ENCODE data around the gene GTPBP4.

GTPBP4 gene

DNA sequence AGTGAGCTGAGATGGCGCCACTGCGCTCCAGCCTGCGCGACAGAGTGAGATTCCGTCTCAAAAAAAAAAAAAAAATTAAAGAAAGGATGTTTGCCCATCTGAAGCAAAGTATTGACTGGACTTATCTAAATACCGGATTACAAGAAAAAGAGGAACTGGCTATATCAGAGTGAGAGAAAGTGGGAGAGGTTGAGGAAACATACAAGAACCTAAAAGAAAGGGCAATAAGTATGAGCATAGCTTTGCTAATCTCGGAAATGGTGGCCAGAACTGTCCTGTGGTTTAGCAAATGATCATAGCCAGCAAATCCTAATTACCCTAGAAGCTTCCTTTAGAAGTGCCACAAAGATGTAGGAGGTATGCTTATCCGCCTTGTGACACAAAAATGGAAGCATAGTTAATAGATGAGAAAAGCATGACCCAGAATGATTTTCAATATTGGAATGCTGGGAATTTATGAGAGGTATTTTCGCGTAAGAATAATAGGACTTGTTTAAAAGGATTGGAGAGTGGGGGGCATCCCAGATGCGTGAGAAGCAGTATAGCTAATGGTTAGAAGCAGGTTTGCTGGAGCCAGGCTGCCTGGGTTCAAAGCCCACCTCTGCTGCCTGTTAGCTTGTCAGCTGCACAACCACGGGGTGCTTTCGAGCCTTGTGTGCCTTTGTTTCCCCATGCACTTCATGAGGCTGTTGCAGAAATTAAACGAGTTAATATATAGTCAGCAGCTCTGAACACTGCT, 1.2 kb upstream of the GTPBP4 start:
- TF ChIP-seq, protein P1, sequence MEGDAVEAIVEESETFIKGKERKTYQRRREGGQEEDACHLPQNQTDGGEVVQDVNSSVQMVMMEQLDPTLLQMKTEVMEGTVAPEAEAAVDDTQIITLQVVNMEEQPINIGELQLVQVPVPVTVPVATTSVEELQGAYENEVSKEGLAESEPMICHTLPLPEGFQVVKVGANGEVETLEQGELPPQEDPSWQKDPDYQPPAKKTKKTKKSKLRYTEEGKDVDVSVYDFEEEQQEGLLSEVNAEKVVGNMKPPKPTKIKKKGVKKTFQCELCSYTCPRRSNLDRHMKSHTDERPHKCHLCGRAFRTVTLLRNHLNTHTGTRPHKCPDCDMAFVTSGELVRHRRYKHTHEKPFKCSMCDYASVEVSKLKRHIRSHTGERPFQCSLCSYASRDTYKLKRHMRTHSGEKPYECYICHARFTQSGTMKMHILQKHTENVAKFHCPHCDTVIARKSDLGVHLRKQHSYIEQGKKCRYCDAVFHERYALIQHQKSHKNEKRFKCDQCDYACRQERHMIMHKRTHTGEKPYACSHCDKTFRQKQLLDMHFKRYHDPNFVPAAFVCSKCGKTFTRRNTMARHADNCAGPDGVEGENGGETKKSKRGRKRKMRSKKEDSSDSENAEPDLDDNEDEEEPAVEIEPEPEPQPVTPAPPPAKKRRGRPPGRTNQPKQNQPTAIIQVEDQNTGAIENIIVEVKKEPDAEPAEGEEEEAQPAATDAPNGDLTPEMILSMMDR (IDR thresholded peaks at IDR 0.05) = no peak

DNA sequence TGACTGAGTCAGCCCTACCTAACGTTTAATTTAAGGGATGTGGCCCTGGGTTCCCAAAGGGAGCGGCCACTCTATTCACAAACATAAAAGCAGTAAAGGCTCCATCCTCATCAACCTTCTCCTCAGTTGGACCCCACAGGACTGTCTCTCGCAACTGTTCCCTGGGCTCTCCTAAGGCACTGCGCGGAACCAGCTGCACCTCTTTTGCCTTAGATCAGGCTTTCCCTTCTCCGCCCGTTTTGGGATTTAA, 689 bp upstream of the GTPBP4 start:
- TF ChIP-seq, protein P1 (IDR thresholded peaks at IDR 0.05) = no peak

DNA sequence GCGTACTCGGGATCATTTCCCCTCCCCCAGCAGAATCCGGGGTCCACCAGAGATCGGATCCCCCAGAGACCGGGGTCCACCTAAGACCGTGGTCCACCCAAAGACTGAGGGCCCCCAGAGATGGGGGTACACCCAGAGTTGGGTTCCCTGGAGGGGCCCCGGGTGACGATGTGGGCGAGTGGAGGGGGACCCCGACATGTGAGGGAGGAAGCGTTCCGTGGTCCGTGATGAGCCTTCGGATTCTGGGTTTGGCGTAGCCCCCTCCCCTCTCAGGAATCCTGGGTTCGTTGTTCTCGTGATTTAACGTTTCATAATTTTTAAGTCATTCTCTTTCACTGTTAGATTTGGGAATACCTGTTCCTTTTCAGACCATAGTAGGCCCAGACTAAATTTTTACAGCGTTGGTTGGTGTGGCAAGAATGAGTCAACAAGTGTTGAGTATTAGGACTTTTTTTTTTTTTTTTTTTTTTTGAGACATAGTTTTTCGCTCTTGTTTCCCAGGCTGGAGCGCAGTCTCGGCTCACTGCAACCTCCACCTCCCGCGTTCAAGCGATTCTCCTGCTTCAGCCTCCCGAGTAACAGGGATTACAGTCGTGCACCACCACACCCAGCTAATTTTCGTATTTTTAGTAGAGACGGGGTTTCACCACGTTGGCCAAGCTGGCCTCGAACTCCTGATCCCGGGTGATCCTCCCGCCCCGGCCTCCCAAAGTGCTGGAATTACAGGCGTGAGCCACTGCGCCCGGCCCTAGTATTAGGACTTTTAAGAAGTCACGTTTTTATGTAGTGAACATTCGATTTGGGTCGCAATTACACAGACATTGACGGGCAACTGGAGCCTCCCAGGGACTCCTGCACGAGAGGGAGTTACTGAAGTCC, 672 bp downstream of the GTPBP4 start:
- TF ChIP-seq, protein P1 (IDR thresholded peaks at IDR 0.05) = no peak

DNA sequence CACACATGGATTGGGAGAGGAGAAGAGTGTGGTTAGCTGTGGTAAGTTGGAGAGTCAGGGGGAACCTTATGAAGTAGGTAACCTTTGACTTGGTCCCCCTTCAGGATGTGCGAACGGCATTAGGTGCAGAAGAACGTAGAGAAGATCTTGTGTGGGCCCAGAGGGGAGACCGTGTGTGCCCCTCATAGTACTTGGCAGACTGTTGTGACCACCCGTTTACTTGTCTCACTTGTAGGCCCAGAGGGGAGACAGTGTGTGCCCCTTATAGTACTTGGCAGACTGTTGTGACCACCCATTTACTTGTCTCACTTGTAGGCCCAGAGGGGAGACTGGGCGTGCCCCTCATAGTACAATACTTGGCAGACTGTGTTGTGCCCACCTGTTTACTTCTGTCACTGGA, 2.6 kb downstream of the GTPBP4 start:
- TF ChIP-seq, protein P1 (IDR thresholded peaks at IDR 0.05) = no peak

DNA sequence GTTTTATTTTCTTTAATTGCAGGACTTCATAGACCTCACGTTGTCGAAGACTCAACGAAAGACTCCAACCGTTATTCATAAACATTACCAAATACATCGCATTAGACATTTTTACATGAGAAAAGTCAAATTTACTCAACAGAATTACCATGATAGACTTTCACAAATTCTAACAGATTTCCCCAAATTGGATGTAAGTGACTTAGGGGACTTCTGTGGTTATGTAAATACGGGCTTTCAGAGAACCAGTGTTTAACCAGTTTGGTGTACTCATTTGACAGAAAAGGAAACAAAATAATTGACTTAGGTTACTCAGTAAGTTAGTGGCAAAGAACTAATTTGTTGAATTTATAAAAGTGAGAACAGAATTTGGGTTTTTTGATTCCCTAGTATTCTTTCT, 4.2 kb downstream of the GTPBP4 start:
- TF ChIP-seq, protein P1 (IDR thresholded peaks at IDR 0.05) = no peak

DNA sequence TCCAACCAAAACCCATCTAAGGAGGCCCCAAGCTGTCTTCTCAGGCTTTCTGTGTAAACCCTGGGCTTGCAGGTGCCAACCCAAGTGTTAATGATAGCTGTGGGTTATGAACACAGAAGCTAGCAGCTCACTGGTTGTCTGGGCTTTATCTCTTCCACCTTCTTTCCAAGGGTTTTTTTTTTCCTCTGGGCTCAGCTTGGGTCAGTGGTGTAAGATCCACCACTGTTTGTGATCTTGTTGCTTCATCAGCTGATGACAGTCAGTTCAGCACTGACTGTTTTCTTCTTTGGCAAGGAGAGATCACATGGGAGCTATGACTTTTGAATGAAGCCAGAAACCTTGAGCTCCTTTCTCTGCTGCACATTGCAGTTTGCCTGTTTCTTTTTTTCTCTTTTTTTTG, 4.6 kb downstream of the GTPBP4 start:
- TF ChIP-seq, protein P1 (IDR thresholded peaks at IDR 0.05) = no peak

DNA sequence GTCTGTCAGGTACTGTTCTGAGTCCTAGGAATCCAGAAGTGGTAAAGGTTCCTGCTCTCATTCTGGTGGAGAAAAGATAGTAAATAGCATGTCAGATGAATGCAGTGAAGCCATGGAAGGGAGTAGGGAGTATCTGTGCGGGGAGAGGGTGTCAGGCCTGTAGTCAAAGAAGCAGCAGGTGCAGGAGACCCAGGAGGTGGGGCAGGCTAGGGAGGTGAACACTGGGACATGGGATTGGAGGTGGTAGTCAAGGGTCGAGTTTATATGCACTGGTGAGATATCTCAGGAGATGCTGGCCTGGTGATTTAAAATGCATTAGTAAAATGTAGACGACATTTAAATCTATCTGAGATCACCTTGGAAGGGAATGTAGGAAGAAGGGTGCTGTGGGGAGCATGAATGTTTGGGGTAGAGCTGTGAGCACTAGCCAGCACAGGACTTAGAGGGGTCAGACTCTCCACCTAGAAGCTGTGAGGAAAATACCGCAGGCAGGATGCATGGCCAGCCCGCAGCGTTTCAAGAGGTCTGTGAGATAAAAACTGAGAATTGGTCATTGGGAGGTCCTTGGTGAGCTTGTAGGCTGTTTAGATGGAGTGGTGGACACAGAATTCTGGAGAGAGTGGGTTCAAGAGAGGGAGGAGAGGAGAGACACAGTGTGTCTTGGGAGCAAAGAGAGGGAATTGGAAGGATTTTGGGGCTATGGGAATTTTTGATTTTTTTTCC, 6.8 kb downstream of the GTPBP4 start:
- TF ChIP-seq, protein P1 (IDR thresholded peaks at IDR 0.05) = no peak
